ENCODE data around the gene MCAT.
"Not testable (repeated sequence)": the region's sequence is repeated elsewhere in the genome, so short reads cannot be mapped to it uniquely, and the experiment has no call there.

DNA sequence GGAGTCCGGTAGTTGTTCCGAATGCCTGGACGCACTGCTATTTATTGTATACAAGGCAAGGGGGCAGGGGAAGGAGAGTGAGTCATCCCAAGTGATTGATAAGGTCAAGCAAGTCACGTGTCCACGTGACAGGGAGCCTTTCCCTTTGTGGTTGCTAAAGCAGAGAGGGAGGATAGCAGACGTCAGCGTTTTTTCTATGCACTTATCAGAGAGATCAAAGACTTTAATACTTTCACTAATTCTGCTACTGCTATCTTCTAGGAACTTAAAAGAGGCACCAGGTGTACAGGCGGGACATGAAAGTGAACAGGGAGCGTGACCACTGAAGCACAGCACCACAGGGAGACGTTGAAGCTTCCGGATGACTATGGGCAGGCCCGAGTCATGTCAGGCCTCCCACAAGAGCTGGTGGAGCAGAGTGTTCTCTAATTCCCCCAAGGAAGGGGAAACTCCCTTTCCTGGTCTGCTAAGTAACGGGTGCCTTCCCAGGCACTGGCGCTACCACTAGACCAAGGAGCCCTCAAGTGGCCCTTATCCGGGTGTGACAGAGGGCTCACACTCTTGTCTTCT, 39.1 kb downstream of the MCAT start:
- not testable (repeated sequence) for TF ChIP-seq POLR2AphosphoS5 (IDR thresholded peaks at IDR 0.05; ENCODE audit: borderline replicate concordance, low read depth, low read length); EZH2 (IDR thresholded peaks at IDR 0.05)
